ENCODE data around the gene UBQLN4.
"Not testable (repeated sequence)": the region's sequence is repeated elsewhere in the genome, so short reads cannot be mapped to it uniquely, and the experiment has no call there.

Gene UBQLN4

GRCh38 chr1:156072251-156072650 is 18.7 kb upstream of the UBQLN4 start:
- TF ChIP-seq CTCF (IDR thresholded peaks at IDR 0.05; ENCODE audit: extremely low read depth, insufficient read depth, missing control alignments): no peak
- in situ Hi-C loops (cut with MboI; ENCODE audit: low pct_unique_long_range_greater_than_20kb, low sequenced_read_pairs, unreplicated experiment): no loop called here

GRCh38 chr1:156071332-156071816 is 17.8 kb upstream of the UBQLN4 start:
- in situ Hi-C loops (cut with MboI; ENCODE audit: low pct_unique_long_range_greater_than_20kb, low sequenced_read_pairs, unreplicated experiment); DNase-seq (ENCODE audit: low spot score): not testable (repeated sequence)

More at GRCh38 chr1:156072251-156072650, 18.7 kb upstream of the UBQLN4 start:
- no peak for DNase-seq (ENCODE audit: low spot score)

GRCh38 chr1:156070548-156070947 is 16.9 kb upstream of the UBQLN4 start:
- TF ChIP-seq CTCF (IDR thresholded peaks at IDR 0.05; ENCODE audit: extremely low read depth, insufficient read depth, missing control alignments): no peak
- no peak for DNase-seq (ENCODE audit: low spot score)
- in situ Hi-C loops (cut with MboI; ENCODE audit: low pct_unique_long_range_greater_than_20kb, low sequenced_read_pairs, unreplicated experiment): no loop called here

GRCh38 chr1:156069490-156070455 is 16.2 kb upstream of the UBQLN4 start:
- in situ Hi-C loops (cut with MboI; ENCODE audit: low pct_unique_long_range_greater_than_20kb, low sequenced_read_pairs, unreplicated experiment): no loop called here
- DNase-seq (ENCODE audit: low spot score): no peak
- no peak for TF ChIP-seq CTCF (IDR thresholded peaks at IDR 0.05; ENCODE audit: extremely low read depth, insufficient read depth, missing control alignments)

GRCh38 chr1:156067262-156067661 is 13.7 kb upstream of the UBQLN4 start:
- no peak for TF ChIP-seq CTCF (IDR thresholded peaks at IDR 0.05; ENCODE audit: extremely low read depth, insufficient read depth, missing control alignments)
- in situ Hi-C loops (cut with MboI; ENCODE audit: low pct_unique_long_range_greater_than_20kb, low sequenced_read_pairs, unreplicated experiment): no loop called here
- DNase-seq (ENCODE audit: low spot score): no peak

- in situ Hi-C loops (cut with MboI; ENCODE audit: low pct_unique_long_range_greater_than_20kb, low sequenced_read_pairs, unreplicated experiment): no loop called here
- TF ChIP-seq CTCF (IDR thresholded peaks at IDR 0.05; ENCODE audit: extremely low read depth, insufficient read depth, missing control alignments): no peak
- no peak for DNase-seq (ENCODE audit: low spot score)
These were observed 12.3 kb upstream of the UBQLN4 start for GRCh38 chr1:156065871-156066270.

GRCh38 chr1:156065212-156065611 is 11.6 kb upstream of the UBQLN4 start:
- in situ Hi-C loops (cut with MboI; ENCODE audit: low pct_unique_long_range_greater_than_20kb, low sequenced_read_pairs, unreplicated experiment): no loop called here
- DNase-seq (ENCODE audit: low spot score): no peak
- TF ChIP-seq CTCF (IDR thresholded peaks at IDR 0.05; ENCODE audit: extremely low read depth, insufficient read depth, missing control alignments): no peak
